ENCODE data around the gene ZSCAN2.

Gene ZSCAN2

DNA sequence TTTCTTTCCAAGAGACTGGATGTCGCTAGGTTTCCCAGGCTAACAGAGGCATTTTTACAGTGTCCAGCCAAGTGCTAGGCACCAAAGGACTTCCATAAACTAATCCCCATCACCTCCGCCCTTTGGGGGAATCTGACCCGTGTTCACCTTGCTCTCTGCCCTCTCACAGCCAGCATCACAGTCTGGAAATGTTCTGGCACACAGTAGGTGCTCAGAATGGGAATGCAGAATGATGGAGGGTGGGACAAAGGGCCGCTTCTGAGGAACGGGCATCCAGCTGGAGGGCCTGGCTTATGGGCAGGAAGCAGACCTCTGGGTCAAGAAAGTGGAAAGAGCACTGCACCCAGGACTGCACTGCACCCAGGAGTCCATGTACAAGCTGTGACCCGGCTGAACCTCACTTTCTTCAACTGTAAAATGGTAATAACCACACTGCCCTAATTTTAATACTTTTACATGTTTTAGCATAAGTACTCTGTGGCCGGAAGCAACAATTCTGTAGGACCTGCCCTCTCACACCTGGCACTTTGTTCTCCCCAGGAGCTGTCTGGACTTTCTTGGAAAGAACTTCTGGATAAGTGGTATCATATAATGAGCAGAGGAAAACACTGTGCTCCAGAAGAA lies 58.1 kb downstream of the ZSCAN2 start:
- Mint-ChIP-seq H3K9me3 (ENCODE audit: low read depth) (no peaks in the 10 kb centered on the region), H3K27me3 (no peaks in the 10 kb centered on the region), H3K4me3 (peak overlapping the region; percentile 80), H3K4me1 (ENCODE audit: low read depth) (peaks cover 21% of the 10 kb centered on the region), H3K36me3 (no peaks in the 10 kb centered on the region), H3K27ac (peak overlapping the region; percentile 78)

- Mint-ChIP-seq H3K27ac (peak overlapping the region; percentile 8), H3K27me3 (no peaks in the 10 kb centered on the region), H3K4me3 (peak overlapping the region; percentile 12), H3K36me3 (no peaks in the 10 kb centered on the region), H3K4me1 (ENCODE audit: low read depth) (peaks cover 17% of the 10 kb centered on the region), H3K9me3 (ENCODE audit: low read depth) (no peaks in the 10 kb centered on the region)
Observed at GRCh38 chr15:84659904-84660781, 59.3 kb downstream of the ZSCAN2 start.

DNA sequence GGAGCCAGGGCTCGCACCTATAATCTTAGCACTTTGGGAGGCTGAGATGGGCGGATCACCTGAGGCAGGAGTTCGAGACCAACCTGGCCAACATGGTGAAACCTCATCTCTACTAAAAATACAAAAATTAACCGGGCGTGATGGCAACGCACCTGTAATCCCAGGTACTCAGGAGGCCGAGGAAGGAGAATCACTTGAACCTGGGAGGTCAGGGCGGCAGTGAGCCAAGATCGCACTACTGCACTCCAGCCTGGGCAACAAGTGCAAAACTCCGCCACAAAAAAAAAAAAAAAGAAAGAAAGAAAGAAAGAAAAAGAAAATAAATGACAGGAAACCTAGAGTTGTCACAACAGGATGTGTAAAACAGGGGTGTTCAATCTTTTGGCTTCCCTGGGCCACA lies 60.2 kb downstream of the ZSCAN2 start:
- Mint-ChIP-seq H3K4me3 (no peak overlapping the region), H3K9me3 (ENCODE audit: low read depth) (no peaks in the 10 kb centered on the region), H3K36me3 (no peaks in the 10 kb centered on the region), H3K4me1 (ENCODE audit: low read depth) (peaks cover 15% of the 10 kb centered on the region), H3K27me3 (no peaks in the 10 kb centered on the region), H3K27ac (no peak overlapping the region)

- no peaks in the 10 kb centered on the region for H3K9me3 Mint-ChIP-seq (ENCODE audit: low read depth)
- no peaks in the 10 kb centered on the region for H3K27me3 Mint-ChIP-seq
- H3K4me1 Mint-ChIP-seq (ENCODE audit: low read depth), result peaks cover 13% of the 10 kb centered on the region
- H3K4me3 Mint-ChIP-seq, result no peak overlapping the region
- peak overlapping the region; percentile 70 for H3K27ac Mint-ChIP-seq
- peaks cover 3% of the 10 kb centered on the region for H3K36me3 Mint-ChIP-seq
Observed at GRCh38 chr15:84666373-84666772, 65.6 kb downstream of the ZSCAN2 start.

- H3K27me3 Mint-ChIP-seq, result no peaks in the 10 kb centered on the region
Observed at GRCh38 chr15:84668221-84668982, 67.6 kb downstream of the ZSCAN2 start.

GRCh38 chr15:84669726-84670125 lies 68.9 kb downstream of the ZSCAN2 start:
- Mint-ChIP-seq H3K4me1 (ENCODE audit: low read depth) (peaks cover 16% of the 10 kb centered on the region), H3K9me3 (ENCODE audit: low read depth) (no peaks in the 10 kb centered on the region), H3K27me3 (no peaks in the 10 kb centered on the region), H3K4me3 (peak overlapping the region; percentile 6), H3K27ac (peak overlapping the region; percentile 85), H3K36me3 (peaks cover 3% of the 10 kb centered on the region)

More at GRCh38 chr15:84668221-84668982, 67.6 kb downstream of the ZSCAN2 start:
- Mint-ChIP-seq H3K4me1 (ENCODE audit: low read depth) (peaks cover 16% of the 10 kb centered on the region), H3K36me3 (peaks cover 3% of the 10 kb centered on the region), H3K4me3 (peak overlapping the region; percentile 38), H3K27ac (peak overlapping the region; percentile 46), H3K9me3 (ENCODE audit: low read depth) (no peaks in the 10 kb centered on the region)

- Mint-ChIP-seq H3K4me3 (no peak overlapping the region), H3K4me1 (ENCODE audit: low read depth) (peaks cover 17% of the 10 kb centered on the region), H3K27me3 (no peaks in the 10 kb centered on the region), H3K36me3 (peaks cover 3% of the 10 kb centered on the region), H3K9me3 (ENCODE audit: low read depth) (no peaks in the 10 kb centered on the region), H3K27ac (peak overlapping the region; percentile 51)
Observed at GRCh38 chr15:84671211-84671610, 70.4 kb downstream of the ZSCAN2 start.

All from activated naive CD8-positive, alpha-beta T cell (primary cell).